Activated CD4-positive, CD25-positive, alpha-beta regulatory T cell treated with anti-CD3 and anti-CD28 coated beads, Interleukin-2, amount 50 U/mL, for 24 hours (primary cell): ENCODE data around the gene LIN9.
A peak's percentile ranks its signal among the peaks of the same experiment; 100 is the strongest.
"Not testable (repeated sequence)": the region's sequence is repeated elsewhere in the genome, so short reads cannot be mapped to it uniquely, and the experiment has no call there.

ENCODE experiments used
- ATAC-seq, 2 donors: fragments of 150-1000 bp; cut with Tn5 transposase; one replicate each; pipeline ENCODE4 v1.10.0; 2021; ENCODE audit warnings: mild to moderate bottlenecking in 1 of 2, moderate library complexity in 1 of 2

The LIN9 gene

DNA sequence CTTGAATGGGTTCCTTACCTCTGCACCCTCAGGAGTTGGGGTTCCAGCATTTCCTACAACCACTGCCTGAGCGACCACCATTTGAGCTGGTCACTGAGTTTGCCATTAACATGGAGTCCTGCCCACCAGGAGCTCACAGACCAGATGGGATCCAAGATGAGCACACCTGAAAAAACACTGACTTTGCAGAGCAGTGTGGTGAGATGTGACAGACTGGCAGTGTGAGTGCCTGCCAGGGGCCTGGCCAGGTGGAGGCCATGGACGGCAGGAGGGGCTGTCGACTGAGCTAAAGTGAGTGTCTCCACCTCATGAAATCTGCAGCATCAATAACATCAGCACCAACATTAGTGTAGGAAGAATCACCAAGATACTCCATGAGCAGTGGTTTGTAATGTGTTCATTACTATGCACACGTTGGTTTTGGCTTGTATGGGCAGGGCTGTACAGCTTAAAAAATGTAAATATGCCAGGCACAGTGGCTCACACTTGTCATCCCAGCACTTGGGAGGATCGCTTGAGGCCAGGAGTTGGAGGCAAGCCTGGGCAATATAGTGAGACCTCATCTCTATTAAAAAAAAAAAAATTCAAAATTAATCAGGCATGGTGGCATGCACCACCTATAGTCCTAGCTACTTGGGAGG is 97.7 kb downstream of the LIN9 start:
- no peak for ATAC-seq

DNA sequence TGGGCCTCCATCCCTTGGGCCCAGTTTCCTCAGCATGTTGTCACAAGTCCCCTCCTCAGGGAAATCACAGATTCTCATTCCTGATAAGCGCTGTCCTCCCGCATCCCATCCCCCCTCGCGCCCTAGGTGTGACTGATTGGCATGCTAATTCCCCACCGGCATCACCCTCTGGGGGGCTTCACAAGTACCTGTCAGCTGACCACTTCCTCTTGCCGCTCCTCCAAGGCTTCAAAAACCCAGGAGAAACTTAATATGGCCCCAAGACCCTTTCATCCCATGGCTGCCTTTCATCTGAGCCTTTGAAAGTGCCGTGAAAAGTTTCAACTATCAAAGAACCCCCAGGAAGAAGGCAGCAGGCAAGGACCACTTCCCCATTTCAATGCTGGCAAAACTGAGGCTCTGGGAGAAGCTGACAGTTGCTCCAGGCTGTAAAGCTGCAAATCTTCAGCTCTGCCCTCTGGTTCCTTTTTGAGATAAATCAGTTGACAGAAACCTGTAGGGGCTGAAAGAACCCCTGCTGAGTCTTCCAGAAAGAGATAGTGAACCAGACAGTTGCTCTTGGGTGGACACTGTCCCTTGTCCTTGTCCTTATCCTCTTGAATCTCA is 98.3 kb downstream of the LIN9 start:
- no peak for ATAC-seq

DNA sequence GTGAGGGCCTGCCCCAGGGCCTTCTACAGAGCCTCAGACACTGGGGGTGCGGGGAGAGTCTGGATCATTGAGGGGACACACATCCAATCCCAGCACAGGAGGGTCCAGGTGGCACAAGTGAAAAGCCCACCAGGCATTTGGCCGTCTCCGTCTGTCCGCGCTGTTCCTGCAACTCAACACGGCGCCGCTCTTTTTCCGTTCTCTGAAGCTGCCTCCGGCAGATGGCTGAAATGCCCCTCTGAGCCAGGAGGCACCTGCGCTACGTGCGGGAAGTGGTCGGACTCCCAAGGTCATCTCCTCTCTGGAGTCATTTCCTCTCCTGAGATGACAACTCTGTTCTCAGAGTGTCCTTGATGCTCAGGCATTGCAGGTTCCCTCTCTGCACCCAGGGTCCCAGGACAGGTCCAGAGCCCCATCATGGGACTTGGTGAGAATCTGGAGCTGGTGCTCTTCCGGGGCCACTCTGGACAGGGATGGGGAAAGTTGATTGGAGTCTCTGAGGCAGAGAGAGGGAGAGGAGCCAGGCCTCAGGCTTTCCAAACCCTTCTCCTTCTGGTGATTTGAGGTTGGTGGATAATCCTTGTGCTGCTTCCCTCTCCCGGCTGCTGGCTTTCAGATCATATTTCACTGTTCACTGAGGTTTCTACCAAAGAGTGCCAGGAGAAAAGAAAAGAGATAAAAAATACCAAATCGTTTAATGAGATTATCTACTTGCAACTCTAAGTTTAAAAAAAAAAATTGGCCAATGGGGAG is 99.5 kb downstream of the LIN9 start:
- ATAC-seq = no peak

DNA sequence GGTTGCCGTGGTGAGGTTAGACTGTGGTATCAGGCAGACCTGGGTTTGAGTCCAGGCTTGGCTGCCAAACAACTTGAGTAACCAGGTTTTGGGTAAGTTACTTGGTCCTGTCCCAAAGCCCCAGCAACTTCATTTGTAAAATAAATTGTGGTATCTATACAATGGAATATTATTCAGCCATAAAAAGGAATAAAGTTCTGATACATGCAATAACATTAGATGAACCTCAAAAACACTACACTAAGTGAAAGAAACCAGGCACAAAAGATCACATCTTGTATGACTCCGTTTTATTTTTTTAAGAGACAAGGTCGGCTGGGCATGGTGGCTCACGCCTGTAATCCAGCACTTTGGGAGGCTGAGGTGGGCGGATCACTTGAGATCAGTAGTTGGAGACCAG is 101.9 kb downstream of the LIN9 start:
- ATAC-seq = no peak

DNA sequence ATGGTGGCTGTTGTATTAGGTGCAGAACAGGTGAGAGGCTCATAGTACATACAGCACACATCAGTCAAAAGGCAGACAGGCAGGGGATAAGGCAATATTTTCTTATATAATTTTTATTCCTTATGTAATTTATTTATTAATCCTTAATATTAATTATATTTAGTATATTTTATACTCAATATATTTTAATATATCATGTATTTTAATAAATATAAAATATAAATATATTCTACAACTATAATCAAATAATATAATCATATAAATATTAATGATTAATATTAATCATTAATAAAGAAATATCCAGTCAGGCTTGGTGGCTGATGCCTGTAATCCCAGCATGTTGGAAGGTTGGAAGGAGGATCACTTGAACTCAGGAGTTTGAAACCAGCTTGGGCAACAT is 104.8 kb downstream of the LIN9 start:
- ATAC-seq = no peak

DNA sequence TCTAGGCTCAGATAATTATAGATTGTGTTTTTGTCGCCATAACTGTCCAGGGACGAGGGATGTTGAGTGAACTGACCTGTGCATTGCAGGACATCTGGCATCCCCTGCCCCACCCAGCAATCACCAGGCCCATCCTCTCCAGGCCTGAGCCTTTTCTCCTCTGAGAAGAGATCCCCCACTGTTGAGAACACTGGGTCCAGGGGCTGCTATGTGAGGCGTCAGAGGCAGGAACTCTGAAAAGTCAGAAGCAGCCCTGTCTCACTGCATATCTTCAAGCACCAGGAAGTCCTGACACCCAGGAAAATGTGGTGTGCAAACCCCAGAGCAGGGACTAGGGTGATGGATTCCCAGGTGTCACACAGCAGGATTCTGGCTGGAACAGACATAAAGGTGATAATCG is 105.3 kb downstream of the LIN9 start:
- no peak for ATAC-seq

DNA sequence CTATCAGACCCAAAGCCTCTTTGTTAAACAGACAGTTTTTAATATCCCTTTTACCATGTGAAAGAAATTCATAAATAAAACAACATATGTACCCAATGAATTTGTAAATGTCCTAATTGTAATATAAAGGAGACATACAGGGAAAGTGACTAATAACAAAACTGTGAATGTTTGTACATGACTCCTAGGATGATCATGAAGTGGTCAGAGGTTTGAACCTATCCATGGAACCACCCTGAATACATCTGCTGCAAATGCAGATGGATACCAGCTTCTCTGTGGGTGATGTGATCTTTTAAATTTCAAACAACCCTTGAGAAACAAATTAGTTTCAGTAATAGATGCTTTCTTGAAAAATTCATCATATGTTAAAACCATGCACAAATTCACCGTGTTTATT is 105.7 kb downstream of the LIN9 start:
- ATAC-seq = no peak

DNA sequence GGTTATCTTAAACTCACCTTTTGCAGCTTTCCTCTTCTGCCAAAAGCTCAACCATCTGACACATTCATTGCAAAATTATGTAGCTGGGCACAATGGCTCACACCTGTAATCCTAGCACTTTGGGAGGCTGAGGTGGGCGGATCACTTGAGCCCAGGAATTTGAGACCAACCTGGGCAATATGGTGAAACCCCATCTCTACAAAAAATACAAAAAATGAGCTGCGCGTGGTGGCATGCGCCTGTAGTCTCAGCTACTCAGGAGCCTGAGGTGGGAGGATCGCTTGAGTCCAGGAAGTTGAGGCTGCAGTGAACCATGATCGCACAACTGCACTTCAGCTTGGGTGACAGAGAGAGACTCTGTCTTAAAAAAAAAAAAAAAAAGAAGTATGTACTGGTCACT is 106.3 kb downstream of the LIN9 start:
- ATAC-seq = not testable (repeated sequence)

DNA sequence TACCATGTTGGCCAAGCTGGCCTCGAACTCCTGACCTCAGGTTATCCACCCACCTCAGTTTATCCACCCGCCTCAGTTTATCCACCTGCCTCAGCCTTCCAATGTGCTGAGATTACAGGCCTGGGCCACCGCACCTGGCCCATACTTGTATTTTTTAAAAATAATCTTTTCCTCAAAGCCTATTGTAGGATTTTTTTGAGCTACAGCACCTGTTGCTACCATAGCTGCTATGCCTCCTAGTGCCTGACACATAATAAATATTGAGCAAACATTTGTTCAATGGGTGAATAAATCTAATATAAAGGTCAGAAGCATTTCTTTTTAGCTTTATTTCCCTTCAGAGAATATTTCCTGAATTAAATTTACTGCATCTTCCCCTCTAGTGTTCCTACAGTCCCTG is 106.7 kb downstream of the LIN9 start:
- no peak for ATAC-seq

DNA sequence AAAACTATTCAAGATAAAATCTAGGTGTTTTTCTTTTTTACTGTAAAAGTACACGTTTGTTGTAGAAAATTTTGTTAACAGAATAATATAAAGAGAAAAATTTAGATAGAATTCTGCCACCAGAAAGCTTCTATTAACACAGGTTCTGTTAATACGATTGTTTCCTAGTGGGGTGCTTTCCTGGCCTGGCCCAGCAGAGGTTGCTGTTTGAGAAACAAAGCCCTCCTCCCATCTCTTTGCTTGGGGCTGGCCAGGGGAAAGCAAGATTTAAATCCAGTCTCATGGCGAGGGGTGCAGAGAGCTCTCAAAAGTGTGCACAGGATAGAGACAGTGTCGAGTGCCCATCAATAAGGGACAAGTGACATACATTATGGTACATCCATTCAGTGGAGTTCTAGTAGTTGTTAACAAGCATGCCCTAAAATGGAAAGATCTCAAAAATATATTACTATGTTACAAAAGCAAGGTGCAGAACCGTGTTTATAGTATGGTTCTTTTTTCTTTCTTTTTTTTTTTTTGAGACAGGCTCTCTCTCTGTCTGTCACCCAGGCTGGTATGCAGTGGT is 107.9 kb downstream of the LIN9 start:
- ATAC-seq = no peak

DNA sequence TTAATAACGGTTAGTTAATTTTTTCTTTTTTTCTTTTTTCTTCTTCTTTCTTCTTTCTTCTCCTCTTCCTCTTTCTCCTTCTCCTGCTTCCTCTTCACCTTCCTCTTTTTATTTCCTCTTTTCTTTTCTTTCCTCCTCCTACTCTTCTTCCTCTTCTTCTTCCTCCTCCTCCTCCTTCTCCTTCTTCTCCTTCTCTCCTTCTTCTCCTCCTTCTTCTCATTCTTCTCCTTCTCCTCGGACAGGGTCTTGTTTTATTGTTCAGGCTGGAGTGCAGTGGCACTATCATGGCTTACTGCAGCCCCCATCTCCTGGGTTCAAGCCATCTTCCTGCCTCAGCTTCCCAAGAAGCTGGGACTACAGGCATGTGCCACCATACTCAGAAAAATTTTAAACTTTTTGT is 109.0 kb downstream of the LIN9 start:
- no peak for ATAC-seq

DNA sequence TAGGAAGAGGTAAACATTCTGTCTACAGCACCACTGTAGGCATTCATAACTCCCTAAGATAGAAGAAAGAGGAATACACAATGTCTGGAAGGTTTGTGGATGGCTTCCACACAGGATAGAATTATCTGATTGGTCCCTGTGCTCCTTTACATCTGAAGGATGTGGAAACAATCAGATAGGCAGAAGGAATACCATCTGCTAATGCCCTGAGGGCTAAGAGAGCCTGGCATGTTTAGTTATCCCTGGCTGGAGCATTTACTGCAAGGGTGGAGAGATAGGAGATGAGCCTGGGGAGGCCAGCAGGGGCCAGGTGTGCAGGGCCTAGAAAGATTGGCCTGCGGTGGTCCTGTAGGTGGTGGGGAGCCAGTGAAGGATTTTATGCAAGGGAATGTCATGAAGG is 113.8 kb downstream of the LIN9 start:
- ATAC-seq = no peak

DNA sequence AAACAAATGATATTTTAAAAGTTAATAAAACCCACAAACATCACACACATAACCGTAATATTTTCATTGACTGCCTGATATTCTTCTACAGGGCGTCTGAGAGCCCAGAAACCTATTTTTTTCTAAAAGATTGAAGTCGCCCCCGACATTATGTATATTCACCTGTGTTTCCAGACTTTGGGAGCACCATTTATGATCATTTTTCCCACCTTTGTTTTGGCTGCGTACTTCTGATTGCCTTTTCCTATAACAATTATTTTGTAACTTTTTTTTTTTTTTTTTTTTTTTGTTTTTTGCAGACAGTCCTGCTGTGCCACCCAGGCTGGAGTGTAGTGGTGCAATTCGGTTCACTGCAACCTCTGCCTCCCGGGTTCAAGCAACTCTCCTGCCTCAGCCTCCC is 121.6 kb downstream of the LIN9 start:
- no peak for ATAC-seq

DNA sequence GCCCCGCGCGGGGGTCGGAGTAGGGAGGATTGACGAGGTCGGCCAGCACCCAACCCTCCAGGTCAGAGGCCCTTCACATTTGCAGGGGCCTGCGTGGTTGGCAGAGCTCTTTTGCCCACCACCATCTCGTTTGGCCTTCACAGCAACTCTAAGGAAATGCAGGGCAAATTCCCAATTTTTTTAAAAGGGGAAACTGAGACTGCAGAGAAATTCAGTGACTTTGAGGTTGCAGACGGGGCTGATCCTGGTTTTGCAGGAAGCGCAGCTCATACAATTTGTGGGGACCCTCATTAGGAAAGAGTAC is 122.0 kb downstream of the LIN9 start:
- ATAC-seq = no peak

DNA sequence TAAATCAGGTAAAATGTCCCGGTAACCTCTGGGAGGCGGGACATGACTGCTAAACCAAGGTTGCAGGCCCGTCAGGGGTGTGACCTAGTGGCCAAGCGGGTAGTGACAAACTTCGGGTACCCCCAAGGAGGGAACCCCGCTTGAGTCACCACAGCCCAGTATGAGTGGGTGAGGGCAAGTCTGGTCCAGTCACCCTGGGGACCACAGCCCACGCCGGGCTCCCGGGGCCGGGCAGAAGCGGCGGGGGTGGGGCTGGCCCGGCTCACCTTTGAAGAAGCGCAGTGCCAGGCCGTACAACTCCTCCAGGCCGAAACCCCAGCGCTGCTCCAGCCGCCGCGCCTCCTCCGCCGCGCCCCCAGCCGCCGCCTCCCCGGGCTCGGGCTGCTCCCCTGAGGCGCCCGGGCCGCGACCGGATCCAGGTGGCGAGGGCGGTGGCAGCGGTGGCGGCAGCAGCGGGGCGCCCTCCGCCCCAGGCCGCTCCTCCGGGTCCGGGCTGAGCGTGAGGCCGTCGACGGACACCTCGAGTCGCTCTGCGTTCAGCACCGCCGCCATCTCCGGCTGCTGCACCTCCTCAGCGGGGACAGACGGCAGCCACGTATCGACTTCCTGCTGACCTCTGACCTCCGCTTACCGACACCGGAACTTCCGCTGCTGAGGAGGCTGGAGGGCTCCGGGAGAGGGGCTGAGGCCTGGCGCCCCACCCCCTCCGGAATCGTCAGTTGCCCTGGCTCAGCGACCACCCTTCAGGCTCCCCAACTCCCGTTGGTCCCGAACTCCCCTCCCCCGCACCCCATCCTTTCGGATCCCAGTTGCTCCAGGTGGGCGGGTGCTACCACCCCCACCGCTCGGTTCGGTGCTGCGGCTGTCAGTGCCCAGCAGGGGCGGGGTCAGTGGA is 122.6 kb downstream of the LIN9 start, which contains the start of gene ACBD3:
Gene ACBD3, minus strand, starts transcription at position 618 of the 895 bp plus-strand sequence. Its CDS starts 66 bp downstream, at position 552.
- ATAC-seq = peak; percentile 95 to 97

DNA sequence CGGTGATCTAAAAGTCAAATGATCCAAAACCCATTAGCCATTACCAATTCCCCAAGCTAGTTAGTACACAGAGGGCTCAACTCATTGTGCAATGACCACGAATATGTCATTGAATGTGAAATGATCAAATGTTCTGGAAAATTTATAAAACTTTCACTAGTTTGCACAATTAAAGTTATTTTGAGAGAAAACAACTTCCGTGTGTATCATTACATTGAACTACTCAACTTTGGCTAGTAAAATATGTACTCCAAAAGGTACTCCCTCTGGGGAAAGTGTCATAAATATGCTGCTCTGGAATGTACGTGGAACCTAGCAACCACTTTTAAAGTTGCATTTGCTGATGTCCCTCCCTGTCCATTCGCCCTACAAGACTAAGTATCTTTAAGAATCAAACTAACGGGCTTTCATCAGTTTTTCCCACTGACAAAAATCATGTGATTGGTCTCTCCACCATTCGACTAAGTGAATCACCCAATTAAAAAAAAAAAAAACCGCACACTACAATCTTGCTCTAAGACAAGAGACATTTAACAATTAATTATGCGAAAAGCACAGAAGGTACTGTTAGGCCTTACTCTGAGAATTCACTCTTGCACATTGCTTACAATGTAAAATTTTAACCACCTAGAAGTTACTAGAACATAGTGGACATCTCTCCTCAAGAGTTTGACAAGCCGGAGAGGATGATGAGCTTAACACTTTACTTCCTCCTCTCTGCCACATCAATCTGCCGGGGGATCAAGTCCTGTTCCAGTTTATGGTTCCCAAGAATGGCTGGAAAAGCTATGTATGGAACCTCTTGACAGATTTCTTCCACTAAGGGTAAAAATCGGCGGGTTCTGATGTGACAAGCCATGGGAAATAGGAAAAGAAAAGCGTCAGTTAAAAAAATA is 123.6 kb downstream of the LIN9 start:
- ATAC-seq = no peak

DNA sequence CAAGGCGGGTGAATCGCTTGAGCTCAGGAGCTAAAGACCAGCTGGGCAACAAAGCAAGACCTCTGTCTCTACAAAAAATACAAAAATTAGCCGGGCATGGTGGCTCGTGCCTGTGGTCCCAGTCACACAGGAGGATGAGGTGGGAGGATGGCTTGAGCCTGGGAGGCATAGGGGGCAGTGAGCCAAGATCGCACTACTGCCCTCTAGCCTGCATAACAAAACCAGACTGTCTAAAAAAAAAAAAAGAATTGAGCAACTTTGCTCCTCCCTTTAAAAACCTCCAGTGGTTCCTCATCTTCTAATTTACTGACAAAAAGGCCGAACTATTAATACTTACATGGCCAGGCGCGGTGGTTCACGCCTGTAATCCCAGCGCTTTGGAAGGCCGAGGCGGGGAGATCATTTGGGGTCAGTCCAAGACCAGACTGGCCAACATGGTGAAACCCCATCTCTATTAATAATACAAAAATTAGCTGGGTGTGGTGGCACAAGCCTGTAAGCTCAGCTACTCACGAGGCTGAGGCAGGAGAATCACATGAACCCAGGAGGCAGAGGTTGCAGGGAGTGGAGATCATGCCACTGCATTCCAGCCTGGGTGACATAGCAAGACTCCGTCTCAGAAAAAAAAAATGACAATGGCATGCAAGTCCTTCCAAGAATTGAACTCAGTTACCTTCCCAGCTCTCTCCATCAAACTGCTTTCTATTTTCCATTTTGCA is 126.8 kb downstream of the LIN9 start:
- ATAC-seq = no peak
